ENCODE data around the gene NPR1. TPM values are rescaled to one million over a fixed set of nuclear protein-coding genes. Genes with fewer than 3 reads are reported as not detected.

NPR1 gene
- total and polyA plus RNA-seq, 2 of the 4 experiments (the other 2 are of a cell fraction), result 0.02 TPM; not detected in 1

DNA sequence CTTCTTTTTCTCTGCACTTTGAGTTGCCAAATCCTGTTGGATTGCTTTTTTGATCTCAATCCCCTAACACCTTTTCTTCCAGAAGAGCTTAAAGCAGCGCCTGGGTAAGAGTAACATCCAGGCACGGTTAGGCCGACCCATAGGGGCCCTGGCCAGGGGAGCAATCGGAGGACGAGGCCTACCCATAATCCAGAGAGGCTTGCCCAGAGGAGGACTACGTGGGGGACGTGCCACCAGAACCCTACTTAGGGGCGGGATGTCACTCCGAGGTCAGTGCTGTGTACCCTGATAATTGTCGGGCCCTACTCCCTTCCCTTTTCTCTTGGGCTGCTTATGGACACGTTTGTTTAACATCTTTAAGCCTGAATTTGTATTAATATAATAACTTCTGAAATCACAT lies 36.3 kb upstream of the NPR1 start:
- in situ Hi-C loops (cut with MboI; ENCODE audit: low sequenced_read_pairs), result loop anchor here (10.0 kb wide), 1 partner anchor 127 kb away; no protein-coding TSS in a partner anchor
- Histone ChIP-seq H3K27me3 (ENCODE audit: control insufficient read depth, insufficient read depth, low read length) (no peaks in the 10 kb centered on the region), H2AFZ (replicated peaks; ENCODE audit: low read length, poor library complexity) (no peak overlapping the region), H2BK5ac (ENCODE audit: low read depth, low read length, poor library complexity, severe bottlenecking) (no peak overlapping the region), H3K27ac (ENCODE audit: insufficient read depth, low read length) (no peak overlapping the region), H3K4ac (ENCODE audit: low read depth, low read length) (no peak overlapping the region), H2AK5ac (ENCODE audit: low read depth, low read length) (no peak overlapping the region), H3K9ac (ENCODE audit: low read depth, low read length) (no peak overlapping the region), H3K56ac (ENCODE audit: extremely low read depth, insufficient read depth, low read length) (no peak overlapping the region), H3K23ac (ENCODE audit: low read depth, low read length) (no peak overlapping the region), H4K20me1 (ENCODE audit: insufficient read depth, low read length) (peaks cover 16% of the 10 kb centered on the region), H3K9me1 (ENCODE audit: insufficient read depth, low read length) (0 out of 2 replicates have a peak, but pooled peaks cover 2% of the 10 kb centered on the region), H3K4me2 (ENCODE audit: low read depth, low read length) (no peak overlapping the region), H2BK15ac (ENCODE audit: low read depth, low read length) (no peak overlapping the region), H4K5ac (ENCODE audit: low read depth, low read length) (no peak overlapping the region), H3K79me1 (ENCODE audit: low read depth in 1 of 2, low read length in 2 of 2) (peaks cover 31 to 75% of the 10 kb centered on the region in 2 experiments), H3K36me3 (ENCODE audit: control insufficient read depth, insufficient read depth, low read length) (peaks cover 62% of the 10 kb centered on the region), H4K91ac (ENCODE audit: insufficient read depth, low read depth, low read length) (no peak overlapping the region), H3K4me1 (ENCODE audit: control insufficient read depth, insufficient read depth, low read length) (no peaks in the 10 kb centered on the region), H2BK20ac (ENCODE audit: low read depth, low read length) (no peak overlapping the region), H4K8ac (ENCODE audit: low read depth in 2 of 2, low read length in 2 of 2) (no peak overlapping the region), H3K9me3 (ENCODE audit: control insufficient read depth, insufficient read depth, low read length) (no peaks in the 10 kb centered on the region), H3K14ac (replicated peaks; ENCODE audit: low read depth, low read length) (no peak overlapping the region), H3K4me3 (ENCODE audit: insufficient read depth, low read depth, low read length) (no peak overlapping the region), H2AK9ac (replicated peaks; ENCODE audit: low read depth, low read length, poor library complexity) (no peak overlapping the region), H2BK120ac (ENCODE audit: low read depth, low read length) (no peak overlapping the region), H3K18ac (ENCODE audit: low read depth, low read length) (no peak overlapping the region)
- 96% methylated on average over 6 of the region's 11 CpGs; no CpG with 5 or more reads in 1 of the 2 experiments for WGBS, 2 experiments (ENCODE audit: extremely low coverage in 2 of 2, insufficient read length in 1 of 2)
- ChIA-PET POLR2A (ENCODE audit: unreplicated experiment) (no interaction called here), CTCF (no interaction called here)
- BruUV-seq (replicated peaks), result no TSS peak
- TF ChIP-seq RFX5 (IDR thresholded peaks at IDR 0.05; ENCODE audit: low read depth, low read length), result no peak
- no peak for TF ChIP-seq SMC3 (IDR thresholded peaks at IDR 0.05; ENCODE audit: low read depth, low read length)
- TF ChIP-seq NFE2L2 (IDR thresholded peaks at IDR 0.05; ENCODE audit: low read depth, low read length), result no peak
- TF ChIP-seq MXI1 (IDR thresholded peaks at IDR 0.05; ENCODE audit: borderline replicate concordance, low read depth, low read length), result no peak
- TF ChIP-seq MAFK (IDR thresholded peaks at IDR 0.05; ENCODE audit: low read depth, low read length), result no peak
- no peak for TF ChIP-seq RCOR1 (IDR thresholded peaks at IDR 0.05; ENCODE audit: insufficient replicate concordance, low read length)
- TF ChIP-seq BHLHE40 (IDR thresholded peaks at IDR 0.05; ENCODE audit: low read depth, low read length), result no peak
- TF ChIP-seq RAD21 (IDR thresholded peaks at IDR 0.05; ENCODE audit: low read length), result no peak
- TF ChIP-seq, protein P1, sequence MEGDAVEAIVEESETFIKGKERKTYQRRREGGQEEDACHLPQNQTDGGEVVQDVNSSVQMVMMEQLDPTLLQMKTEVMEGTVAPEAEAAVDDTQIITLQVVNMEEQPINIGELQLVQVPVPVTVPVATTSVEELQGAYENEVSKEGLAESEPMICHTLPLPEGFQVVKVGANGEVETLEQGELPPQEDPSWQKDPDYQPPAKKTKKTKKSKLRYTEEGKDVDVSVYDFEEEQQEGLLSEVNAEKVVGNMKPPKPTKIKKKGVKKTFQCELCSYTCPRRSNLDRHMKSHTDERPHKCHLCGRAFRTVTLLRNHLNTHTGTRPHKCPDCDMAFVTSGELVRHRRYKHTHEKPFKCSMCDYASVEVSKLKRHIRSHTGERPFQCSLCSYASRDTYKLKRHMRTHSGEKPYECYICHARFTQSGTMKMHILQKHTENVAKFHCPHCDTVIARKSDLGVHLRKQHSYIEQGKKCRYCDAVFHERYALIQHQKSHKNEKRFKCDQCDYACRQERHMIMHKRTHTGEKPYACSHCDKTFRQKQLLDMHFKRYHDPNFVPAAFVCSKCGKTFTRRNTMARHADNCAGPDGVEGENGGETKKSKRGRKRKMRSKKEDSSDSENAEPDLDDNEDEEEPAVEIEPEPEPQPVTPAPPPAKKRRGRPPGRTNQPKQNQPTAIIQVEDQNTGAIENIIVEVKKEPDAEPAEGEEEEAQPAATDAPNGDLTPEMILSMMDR (conservative IDR thresholded peaks at IDR 0.05; ENCODE audit: low read depth, low read length), result no peak
- intact Hi-C loops (cut with micrococcal nuclease), result no loop called here
- DNase-seq, result no peak
- ATAC-seq (ENCODE audit: low read depth), result no peak
- dilution Hi-C loops (cut with HindIII; ENCODE audit: low sequenced_read_pairs, unreplicated experiment), result no loop called here
